ENCODE data around the gene OR6X1.
"Not testable (repeated sequence)": the region's sequence is repeated elsewhere in the genome, so short reads cannot be mapped to it uniquely, and the experiment has no call there.

The OR6X1 gene

DNA sequence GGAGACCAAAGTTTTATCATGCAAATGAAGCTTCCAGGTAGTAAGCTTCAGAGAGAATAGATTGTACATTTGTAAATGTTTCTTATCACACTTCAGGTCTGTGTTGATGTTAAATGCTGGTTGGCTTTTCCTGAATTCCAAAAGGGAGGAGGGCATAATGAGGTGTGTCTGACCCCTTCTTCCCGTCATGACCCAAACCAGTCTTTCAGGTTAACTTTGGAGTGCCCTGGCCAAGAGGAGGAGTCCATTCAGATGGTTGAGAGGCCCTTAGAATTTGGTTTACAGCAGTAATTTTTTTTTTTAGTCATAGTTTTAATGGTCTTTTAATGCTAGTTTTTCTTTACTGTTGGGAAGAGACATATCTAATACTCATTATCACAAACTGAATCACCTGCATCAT, 2.5 kb downstream of the OR6X1 start:
- no peak for DNase-seq

DNA sequence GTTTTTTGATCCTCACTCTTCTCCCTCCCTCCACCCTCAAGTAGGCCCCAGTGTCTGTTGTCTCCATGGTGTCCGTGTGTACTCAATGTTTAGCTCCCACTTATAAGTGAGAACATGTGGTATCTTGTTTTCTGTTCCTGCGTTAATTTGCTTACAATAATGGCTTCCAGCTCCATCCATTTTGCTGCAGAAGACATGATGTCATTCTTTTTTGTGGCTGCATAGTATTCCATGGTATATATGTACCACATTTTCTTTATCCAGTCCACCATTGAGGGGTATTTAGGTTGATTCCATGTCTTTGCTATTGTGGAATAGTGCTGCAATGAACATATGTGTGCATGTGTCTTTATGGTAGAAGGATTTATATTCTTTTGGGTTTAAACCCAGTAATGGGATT, 6.0 kb downstream of the OR6X1 start:
- DNase-seq, result not testable (repeated sequence)

DNA sequence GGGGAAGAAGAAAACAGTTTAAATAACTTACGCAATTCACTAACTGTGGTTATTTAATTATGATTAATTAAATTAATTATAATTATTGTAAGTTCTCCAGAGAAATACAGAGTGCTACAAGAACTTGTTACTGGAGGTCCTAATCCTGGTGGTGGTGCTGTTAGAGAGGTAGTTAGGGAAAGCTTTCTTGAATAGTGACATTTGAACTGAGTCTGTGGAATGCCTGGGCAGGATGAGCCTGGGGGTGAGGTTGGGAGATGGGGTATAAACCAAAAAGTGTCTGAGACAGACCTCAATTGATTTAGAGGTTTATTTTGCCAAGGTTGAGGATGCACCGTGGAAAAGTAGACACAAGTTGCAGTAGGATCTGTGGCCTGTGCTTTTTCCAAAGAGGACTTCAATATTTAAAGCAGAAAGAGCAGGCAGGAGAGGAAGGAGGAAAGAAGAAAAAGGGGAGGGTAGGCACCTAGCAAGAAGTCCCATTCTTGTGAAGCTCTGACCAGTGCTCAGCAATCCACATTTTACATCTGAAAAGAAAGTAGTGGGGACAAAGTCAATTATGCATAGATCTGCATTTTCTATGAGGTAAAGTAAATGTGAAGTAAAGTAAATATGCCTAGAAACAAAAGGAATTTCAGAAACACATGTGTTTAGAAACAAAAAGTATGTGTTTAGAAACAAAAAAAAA, 8.4 kb downstream of the OR6X1 start:
- no peak for DNase-seq

DNA sequence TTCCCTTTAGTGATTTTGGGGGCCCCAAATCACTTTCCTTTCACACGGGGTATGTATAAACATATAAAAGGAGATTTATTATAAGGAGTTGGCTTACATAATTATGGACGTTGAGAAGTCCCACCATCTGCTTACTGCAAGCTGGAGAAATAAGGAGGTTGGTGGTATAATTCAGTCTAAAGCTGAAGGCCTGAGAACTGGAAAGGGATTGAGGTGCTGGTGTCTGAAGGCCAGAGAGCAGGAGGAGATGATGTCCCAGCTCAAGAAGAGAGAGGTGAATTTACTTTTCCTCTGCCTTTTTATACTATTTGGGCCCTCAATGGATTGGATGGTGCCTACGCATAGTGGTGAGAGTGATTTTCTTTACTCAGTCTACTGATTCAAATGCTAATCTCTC, 11.6 kb downstream of the OR6X1 start:
- no peak for DNase-seq

DNA sequence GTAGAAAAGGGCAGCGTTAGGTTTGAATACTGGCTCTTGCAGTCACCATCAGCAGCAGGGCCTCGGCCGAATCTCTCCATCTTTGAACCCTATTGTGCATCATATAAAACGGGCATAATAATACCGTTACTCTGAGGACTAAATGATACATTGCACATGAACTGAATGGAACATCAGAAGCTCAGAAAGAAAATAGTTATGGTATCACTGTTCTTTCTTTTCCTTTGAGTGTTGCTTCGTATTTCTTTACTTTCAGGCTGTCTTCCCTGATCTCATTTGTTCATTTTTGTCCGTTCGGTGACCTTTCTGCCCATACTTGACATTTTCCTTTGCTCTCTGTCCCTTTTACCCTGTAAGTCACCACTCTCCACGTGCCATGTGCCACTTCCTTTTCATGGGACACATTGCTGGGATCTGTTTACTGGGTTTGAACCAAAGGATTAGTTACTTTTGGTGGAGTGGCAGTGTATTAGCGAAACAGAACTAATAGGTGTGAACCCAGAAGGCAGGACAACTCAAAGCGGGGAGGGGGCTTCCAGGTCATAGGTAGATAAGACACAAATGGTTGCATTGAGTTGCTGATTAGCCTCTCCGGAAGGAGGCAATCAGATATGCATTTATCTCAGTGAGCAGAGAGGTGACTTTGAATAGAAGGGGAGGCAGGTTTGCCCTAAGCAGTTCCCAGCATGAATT, 12.1 kb downstream of the OR6X1 start:
- DNase-seq, result peak in 1 of 2 experiments; percentile 64

DNA sequence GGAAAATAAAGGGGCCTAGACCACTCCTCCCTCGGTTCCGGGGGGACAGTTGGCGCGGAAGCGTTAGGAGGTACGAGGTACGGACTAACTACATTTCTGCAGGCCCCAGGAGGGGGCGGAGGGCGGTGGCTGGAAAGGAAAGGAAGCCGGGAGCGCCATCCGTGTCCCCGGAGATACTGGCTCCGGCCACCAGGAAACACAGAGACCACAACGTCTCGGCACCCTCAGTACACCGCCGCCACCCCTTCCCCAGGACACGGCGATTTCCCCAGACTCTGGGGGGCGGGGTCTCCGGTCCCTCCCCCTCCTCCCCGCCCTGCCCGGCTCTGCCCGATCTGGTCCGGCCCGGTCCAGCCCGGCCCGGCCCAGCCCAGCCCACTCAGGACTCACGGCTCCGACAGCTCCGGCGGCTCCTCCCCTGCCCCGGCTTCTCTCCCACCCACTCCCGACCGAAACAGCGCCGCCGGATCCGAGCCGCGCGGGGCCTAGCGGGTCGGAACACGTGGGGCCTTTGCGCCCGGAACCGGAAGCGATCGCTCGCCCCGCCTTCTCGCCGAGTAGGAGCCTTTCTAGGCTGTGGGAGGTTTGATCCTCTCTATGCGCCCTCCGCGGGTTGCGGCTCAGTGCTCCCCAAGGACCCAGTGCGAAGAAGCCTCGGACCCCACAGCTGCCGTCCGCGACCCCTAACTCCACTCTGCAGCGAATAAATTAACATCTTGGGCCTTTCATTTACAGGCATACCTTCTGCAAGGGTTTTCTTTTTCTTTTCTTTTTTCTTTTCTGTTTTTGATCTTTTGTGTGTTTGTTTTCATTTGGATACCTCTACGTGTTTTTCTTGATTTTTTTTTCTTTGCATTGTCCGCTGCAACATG, 12.9 kb downstream of the OR6X1 start, which contains the start of gene ZNF202:
ZNF202 (minus strand) TSS at position 502 of the 872 bp plus-strand sequence. CDS start 10,772 bp downstream, outside the sequence.
- DNase-seq, result peak; percentile 95 to 100

DNA sequence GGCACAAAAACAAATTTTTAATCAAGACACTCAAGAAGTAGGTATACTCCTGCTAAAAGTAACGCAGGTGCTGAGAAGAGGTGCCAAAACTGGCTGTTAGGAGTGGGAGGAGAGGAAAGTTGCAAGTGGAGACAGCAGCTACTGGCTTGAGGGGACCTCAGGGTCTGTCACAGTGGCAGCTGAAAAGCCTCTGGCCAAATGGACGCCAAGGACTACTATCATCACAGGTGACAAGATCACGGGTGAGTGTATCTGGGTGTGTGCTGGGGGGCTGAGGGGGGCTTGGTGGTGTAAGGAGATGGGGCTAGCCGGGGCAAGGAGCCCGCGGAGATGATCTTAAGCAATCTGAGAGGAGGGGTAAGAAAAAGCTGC, 13.5 kb downstream of the OR6X1 start:
- peak in 1 of 2 experiments; percentile 44 for DNase-seq

DNA sequence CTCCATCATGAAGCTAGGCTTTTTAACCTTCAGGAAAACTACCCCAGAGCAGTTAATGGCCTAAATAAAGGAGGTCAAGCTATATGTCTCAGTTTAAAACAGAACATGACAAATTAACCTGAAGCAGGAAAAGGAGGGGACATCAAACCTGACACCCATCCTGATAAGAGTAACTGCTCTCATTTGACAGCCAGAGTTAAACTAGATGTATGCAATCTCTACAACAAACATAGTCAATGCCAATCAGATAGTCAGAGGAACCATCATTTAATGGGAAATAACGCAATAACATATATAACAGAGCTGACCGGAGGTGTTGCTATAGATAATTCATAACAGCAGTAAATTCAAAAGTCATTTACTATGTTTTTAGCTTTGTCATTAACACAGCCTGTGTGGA, 15.9 kb downstream of the OR6X1 start:
- DNase-seq, result no peak

DNA sequence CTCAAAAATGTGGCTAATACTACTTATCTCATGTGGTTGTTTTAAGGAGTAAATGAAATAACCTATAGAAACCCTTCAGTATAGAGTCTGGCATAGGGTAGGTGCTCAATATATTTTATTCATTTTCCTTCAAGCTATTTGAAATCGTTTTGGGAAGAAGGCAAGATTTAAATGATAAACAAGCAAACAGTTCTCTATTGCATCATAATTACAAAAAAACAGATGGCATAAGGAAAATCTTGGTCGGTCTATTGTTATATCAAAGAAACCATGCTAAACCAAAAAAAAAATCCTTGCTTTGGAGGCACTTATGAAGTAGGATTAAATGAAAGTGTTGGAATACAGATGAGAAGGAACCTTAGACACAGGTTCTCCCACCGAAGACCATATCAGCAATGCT, 17.5 kb downstream of the OR6X1 start:
- DNase-seq, result no peak

DNA sequence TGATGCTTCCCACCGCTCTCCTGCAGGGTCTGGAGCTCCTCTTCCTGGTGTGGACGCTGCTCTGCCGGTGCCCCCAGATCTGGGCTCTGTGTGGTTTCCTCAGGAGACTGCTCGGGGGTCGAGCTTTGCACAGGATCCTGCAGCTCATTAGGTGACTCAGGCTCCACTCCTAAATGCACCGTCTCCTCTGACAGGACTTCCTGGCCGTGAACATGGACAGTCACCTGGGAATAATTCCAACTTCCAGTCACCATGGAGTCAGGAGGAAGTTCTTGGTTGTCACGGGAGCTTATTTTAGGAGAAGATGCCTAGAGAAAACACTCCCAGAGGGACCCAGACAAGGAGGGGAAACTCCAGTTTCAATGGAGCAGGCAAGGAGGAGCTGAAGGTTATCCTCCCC, 24.7 kb downstream of the OR6X1 start:
- no peak for DNase-seq

DNA sequence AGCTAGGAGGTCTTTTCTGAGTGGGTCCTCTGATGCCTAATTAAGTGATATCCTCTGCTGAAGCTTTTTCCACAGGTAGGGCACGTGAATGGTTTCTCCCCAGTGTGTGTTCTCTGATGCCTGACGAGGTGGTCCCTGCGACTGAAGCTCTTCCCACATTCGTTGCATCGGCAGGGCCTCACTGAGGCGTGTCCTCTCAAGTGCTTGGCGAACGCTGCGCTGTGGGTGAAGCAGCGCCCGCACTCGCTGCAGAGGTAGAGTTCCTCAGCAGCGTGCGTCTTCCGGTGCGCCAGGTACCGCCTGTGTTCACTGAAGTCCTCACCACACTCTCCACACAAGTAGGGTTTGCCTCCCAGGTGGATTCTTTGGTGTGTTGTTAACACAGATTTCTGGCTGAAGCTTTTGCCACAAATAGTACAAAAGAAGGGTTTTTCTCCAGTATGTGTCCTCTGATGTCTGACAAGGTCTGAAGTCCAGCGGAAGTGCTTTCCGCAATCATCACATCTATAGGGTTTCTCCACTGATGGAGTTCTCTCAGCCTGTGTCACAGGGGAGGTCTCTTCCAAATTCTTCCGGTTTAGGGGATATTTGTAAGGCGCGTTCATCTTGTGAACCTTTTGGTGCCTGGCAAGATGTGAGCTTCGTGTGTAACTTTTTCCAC, 28.2 kb downstream of the OR6X1 start:
- no peak for DNase-seq

DNA sequence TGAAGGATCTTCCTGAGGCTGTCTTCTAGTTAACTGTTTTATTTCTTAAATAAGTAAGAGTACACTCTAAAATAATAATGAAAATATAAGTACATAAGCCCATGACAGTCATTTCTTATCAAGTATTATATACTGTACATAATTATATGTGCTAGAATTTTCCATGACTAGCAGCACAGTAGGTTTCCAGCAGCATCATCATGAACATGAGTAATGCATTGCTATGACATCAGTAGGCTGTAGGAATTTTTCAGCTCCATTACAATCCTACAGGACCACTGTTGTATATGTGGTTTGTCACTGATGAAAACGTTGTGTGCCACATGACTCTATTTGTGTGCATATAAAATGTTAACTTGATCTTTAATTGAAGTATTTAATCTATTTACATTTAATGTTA, 34.9 kb downstream of the OR6X1 start:
- DNase-seq, result no peak

DNA sequence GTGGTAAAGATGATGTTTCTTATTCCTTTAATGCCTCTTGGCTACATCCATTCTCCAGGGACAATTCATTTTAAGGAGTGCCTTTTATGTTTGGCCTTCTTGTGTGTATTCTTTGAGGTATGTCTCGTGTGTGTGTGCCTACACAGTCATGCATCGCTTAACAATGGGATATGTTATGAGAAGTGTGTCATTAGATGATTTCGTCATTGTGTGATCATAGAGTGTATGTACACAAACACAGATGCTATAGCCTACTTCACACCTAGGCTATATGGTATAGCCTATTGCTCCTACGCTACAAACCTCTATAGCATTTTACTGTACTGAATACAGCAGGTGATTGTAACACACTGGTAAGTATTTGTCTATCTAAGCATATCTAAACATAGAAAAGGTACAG, 35.8 kb downstream of the OR6X1 start:
- no peak for DNase-seq

DNA sequence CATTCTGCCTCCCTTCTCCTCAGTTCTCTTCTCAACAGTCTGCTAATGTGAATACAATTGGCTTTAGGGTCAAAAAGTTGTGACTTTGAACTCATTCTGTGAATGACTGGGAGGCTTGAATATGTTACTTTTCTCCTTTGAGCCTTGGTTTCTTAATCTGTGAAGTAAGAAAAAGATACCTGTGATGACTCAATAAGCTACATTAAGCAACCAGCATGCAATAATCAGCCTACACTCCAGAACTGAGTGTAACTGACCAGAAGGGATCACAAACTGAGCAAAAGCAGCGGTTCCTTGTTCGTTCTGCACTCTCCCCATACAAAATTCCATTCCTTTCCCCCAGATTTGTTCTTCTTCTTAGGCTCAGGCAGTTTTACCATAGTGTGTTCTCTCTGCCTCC, 36.3 kb downstream of the OR6X1 start:
- no peak for DNase-seq

DNA sequence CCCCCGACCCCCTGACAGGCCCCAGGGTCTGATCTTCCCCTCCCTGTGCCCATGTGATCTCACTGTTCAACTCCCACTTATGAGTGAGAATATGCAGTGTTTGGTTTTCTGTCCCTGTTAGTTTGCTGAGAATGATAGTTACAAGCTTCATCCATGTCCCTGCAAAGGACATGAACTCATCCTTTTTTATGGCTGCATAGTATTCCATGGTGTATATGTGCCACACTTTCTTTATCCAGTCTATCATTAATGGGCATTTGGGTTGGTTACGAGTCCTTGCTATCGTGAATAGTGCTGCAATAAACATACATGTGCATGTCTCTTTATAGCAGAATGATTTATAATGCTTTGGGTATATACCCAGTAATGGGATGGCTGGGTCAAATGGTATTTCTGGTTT, 41.7 kb downstream of the OR6X1 start:
- not testable (repeated sequence) for DNase-seq

DNA sequence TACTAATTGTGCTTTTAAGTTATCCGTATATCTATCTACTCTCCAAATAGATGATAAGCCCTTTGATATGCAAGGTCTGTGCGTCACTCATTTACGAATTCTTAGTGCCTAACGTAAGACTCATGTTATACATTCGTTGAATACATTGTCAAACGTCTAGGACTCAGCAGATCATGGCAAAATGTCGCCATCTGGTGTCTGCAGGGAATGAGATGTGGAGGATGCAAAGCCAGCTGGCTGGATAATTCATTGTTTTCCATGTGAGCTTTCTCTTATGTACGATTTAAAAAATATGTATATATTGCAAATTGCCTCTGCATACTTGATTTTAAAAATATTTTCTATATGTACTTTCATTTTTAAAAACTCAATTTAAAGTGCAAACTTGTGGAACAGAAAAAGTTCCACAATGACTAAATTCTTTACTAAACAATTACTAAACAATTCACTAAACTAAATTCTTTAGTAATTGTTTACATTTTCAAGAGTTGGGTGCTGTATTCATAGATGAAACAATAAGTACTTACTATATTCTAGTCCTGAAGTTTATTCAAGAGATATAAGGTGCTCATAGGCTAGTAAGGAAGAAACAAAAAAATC, 46.6 kb downstream of the OR6X1 start:
- DNase-seq, result peak; percentile 85 to 97

DNA sequence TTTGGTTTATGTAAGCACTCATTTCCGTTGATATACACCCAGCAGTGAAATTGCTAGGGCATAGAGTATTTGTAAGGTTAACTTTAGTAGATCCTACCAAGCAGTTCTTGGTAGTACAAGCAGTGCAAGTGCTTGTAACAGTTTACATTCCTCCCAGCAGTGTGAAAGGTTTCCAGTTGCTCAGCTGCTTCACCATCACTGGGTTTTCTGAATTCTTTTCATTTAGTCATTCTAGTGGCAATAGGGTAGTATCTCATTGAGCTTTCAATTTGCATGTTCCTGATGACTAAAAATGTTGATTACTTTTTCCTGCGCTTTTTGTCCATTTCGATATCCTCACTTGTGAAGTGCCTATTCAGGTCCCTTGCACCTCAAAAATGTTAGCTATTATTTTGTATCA, 47.1 kb downstream of the OR6X1 start:
- DNase-seq, result no peak

DNA sequence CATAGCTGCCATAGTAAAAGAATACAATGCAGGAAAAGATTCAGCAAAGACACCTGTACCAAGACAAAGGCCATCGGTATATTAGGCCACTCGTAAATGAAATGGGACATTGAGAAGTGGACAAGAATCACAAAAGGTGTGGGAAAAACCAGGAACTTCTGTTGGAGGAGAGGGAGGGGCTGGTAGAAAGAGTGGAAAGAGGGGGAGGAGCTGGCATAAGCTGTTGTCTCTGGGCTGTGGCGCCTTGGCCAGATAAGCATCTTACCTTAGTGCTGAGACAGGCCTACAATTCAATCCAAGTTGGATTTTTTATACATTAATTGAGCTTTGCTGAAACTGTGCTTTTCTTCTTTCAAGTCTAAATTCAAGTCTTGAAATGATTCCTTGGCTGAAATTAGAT, 50.0 kb downstream of the OR6X1 start:
- DNase-seq, result no peak
